Myometrial cell (primary cell): ENCODE measurements around the gene KCNIP1. TPM values are rescaled to one million over a fixed set of nuclear protein-coding genes. Genes with fewer than 3 reads are reported as not detected.

Source experiments
- total RNA-seq: library from RNA; depleted of rRNA; stranded (reverse); fragments of >200 nt; gene quantifications from 2 replicates; pipeline ENCODE4 v1.2.3, GENCODE V29; 2015

Gene KCNIP1
- total RNA-seq = not detected in 2 replicates

GRCh38 chr5:170503990-170504596 lies at the start of gene KCNIP1:
Gene KCNIP1, plus strand, starts transcription at chr5:170504020.

GRCh38 chr5:170783498-170784247 lies 279.9 kb downstream of the KCNIP1 start, which contains the start of gene GABRP:
Gene GABRP, plus strand, starts transcription at chr5:170783725. Its CDS starts 4,891 bp downstream, at chr5:170788616.

Other genes starting within 250 kb of the KCNIP1 start
- not detected in 2 replicates for gene LCP2, start 206.2 kb upstream of the KCNIP1 start, total RNA-seq
- gene KCNMB1, start 114.7 kb upstream of the KCNIP1 start, total RNA-seq = not detected in 2 replicates